Fibroblast of mammary gland (primary cell): ENCODE measurements around the gene DUSP6.

ENCODE experiments used
- DNase-seq: peaks from one replicate; pipeline ENCODE4 v3.0.0-alpha.2; 2010; ENCODE audit warnings: low read depth
- H3K4me3 ChIP-seq: 2 replicates; pipeline ENCODE4 v1.5.1; 2011; ENCODE audit warnings: low read depth, mild to moderate bottlenecking, low read length, moderate library complexity; ENCODE audit not compliant: control insufficient read depth
- TF ChIP-seq, protein P1 (sequence below): conservative IDR thresholded peaks from 2 replicates; pipeline ENCODE4 v1.5.1; 2011; ENCODE audit warnings: low read depth, low read length, inconsistent platforms; ENCODE audit not compliant: control insufficient read depth, insufficient read depth

Gene DUSP6

GRCh38 chr12:89347325-89347829 lies 4.9 kb downstream of the DUSP6 start:
- no peak for DNase-seq
- H3K4me3 ChIP-seq, result no peak overlapping the region
- TF ChIP-seq, protein P1, sequence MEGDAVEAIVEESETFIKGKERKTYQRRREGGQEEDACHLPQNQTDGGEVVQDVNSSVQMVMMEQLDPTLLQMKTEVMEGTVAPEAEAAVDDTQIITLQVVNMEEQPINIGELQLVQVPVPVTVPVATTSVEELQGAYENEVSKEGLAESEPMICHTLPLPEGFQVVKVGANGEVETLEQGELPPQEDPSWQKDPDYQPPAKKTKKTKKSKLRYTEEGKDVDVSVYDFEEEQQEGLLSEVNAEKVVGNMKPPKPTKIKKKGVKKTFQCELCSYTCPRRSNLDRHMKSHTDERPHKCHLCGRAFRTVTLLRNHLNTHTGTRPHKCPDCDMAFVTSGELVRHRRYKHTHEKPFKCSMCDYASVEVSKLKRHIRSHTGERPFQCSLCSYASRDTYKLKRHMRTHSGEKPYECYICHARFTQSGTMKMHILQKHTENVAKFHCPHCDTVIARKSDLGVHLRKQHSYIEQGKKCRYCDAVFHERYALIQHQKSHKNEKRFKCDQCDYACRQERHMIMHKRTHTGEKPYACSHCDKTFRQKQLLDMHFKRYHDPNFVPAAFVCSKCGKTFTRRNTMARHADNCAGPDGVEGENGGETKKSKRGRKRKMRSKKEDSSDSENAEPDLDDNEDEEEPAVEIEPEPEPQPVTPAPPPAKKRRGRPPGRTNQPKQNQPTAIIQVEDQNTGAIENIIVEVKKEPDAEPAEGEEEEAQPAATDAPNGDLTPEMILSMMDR, result no peak

- TF ChIP-seq, protein P1, result no peak
- no peak overlapping the region for H3K4me3 ChIP-seq
- DNase-seq, result peak; percentile 64
These were observed 5.5 kb downstream of the DUSP6 start for GRCh38 chr12:89346741-89347324.

GRCh38 chr12:89345830-89346740 lies 6.2 kb downstream of the DUSP6 start:
- peak; percentile 68 for DNase-seq
- TF ChIP-seq, protein P1, result no peak
- H3K4me3 ChIP-seq, result no peak overlapping the region

DNA sequence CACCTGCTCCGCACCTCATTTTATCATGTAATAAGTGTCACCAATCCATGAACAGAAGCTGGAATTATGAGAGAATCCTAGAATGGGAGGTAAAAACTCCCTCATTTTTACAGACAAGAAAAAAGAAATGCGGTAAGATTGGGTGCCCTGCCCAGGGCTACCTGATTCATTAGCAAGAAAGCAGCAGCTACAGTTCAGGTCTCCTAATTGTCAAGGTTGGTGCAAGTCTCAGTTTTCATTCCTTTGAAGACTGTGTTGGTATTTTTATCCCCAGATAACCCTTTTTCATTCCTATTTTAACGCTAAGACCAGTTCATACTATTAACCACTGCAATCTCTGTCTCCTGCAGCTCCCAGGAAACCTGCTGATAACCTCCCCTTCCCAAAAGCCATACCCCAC lies 6.9 kb downstream of the DUSP6 start:
- TF ChIP-seq, protein P1, result no peak
- DNase-seq, result no peak
- no peak overlapping the region for H3K4me3 ChIP-seq

GRCh38 chr12:89344862-89345202 lies 7.5 kb downstream of the DUSP6 start:
- DNase-seq, result no peak
- H3K4me3 ChIP-seq, result no peak overlapping the region
- TF ChIP-seq, protein P1, result no peak

DNA sequence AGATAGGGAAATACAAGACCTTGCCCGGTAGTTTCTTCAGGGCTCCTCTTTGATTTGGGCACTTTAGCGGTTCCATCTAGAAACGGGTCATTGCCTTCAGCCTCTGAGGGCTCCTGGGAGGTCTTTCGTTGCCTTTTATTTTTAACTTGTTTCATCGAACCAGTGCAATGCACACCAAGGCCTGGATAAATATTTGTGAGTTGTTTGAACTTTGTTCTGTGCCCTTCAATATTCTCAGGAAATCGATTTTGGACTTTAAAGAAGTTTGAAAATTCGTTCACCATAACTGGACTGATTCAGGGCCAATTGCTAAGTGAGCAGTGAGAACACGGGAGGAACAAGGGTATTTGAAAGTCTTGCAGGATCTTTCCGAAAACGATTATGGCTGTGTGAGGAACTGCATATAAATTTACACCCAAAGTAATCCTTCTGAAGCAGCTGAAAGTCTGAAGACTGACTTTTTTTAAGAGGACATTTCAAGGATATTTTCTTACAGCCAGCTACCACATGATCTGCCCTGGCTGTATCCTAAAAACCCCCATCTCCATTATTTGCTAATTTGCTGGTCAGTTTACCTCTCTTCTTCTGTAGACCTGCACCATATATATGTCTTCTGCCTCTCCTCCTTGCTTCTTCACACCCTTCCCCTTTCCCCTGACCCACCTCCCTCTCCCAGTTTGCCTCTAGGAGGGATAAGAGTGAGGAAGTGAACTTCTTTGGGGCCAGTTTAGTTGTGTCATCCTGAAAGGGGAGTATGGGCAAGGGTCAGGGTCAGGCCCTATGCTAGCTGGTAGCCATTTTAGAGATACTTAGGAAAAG lies 8.0 kb downstream of the DUSP6 start:
- TF ChIP-seq, protein P1, result no peak
- DNase-seq, result no peak
- no peak overlapping the region for H3K4me3 ChIP-seq
